Right lobe of liver (tissue), 4 donors: ENCODE results near the gene MAPK12.

Source experiments
- CTCF ChIP-seq, 4 donors: fragments of 200-600 bp in 3 of 4; fragments of 450-650 bp in 1 of 4; IDR thresholded peaks; one replicate each; pipeline versions ENCODE4 v1.5.1 to v1.8.0; 2016 to 2022; ENCODE audit warnings: antibody characterized with exemption in 4 of 4, mild to moderate bottlenecking in 2 of 4
- POLR2A ChIP-seq: fragments of 450-650 bp; IDR thresholded peaks from one replicate; pipeline ENCODE4 v1.6.1; 2017; ENCODE audit warnings: antibody characterized with exemption, mild to moderate bottlenecking
- donor health status: DM: no; HTN: no; CAD: no.
- donor health status: DM: no; HTN: no; CAD: no.
- donor health status: DM: no; HTN: yes; CAD: no.

GRCh38 chr22:50270666-50271394 is 9.3 kb upstream of the MAPK12 start:
- TF ChIP-seq CTCF (IDR thresholded peaks at IDR 0.05) = no peak
- TF ChIP-seq POLR2A = no peak
